Heart left ventricle (tissue), 13 donors: Measurements from ENCODE around the gene MLST8.

ENCODE experiments used
- POLR2A ChIP-seq, 2 donors: fragments of 450-650 bp; IDR thresholded peaks; one replicate each; pipeline ENCODE4 v1.6.1; 2017; ENCODE audit warnings: antibody characterized with exemption in 2 of 2, mild to moderate bottlenecking in 2 of 2, moderate library complexity in 2 of 2
- TF ChIP-seq, protein P1 (sequence below), 12 donors: fragments of 200-600 bp; sonication (generic) in 4 of 12; IDR thresholded peaks; one replicate each; pipeline versions ENCODE4 v1.5.0 to v1.8.0; 2018 to 2022; ENCODE audit warnings: antibody characterized with exemption in 12 of 12, mild to moderate bottlenecking in 5 of 12
- donor health status: ischemic (EF 13 %, LVEDD 7.1; RV severe dilation, severe dysfunction).
- donor health status: DM: no; HTN: yes; CAD: no.
- donor health status: DM: no; HTN: no; CAD: no.
- donor health status: ischemic (EF 25% LVEDD 6.9; RV normal size, moderate dysfunction).
- donor health status: ischemic (EF 25% LVEDD 5.7; RV mildly dilated, moderate dysfunction).
- donor health status: ischemic (EF 35%, LVEDD 5.7; RV mildly dilated, moderate dysfunction).
- donor health status: nonischemic (EF 11% LVEDD 7.7; RV severe dilation, severe dysfunction).
- donor health status: DM: yes; HTN: yes; CAD: no.
- donor health status: PGD.
- donor health status: ischemic (EF 29% LVEDD 5.4; RV normal size, mild dysfunction).
- donor health status: nonischemic (EF 23%, LVEDD 6.1; RV moderate dilation, normal function).

DNA sequence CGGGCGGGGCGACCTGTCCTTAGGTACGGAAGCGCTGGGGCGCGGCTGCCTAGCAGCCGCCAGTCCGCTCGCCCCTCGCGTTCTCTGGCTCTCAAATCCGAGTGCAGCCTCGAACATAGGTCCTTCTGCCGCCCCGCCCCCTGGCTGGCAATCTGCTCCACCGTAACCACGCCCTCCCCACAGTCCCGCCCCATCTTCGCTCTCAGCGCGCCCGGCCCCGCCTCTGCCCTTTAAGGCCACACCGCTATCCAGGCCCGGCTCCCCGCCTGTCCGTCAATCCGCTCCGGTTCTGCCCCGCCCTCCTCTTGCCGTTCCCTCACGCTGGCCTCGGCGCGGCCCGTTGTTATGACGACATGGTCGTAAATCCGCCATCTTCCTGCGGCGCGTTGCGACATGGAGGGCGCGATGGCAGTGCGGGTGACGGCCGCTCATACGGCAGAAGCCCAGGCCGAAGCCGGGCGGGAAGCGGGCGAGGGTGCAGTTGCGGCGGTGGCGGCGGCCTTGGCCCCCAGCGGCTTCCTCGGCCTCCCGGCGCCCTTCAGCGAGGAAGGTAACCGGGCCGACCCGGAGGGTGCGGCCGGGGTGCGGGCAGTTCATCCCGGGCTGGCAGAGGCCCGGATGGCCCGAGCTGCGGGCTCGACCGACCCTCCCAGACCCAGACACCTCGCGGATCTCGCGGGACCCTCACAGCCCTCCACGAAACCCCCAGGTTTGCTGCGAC is 18.1 kb downstream of the MLST8 start, which contains the start of gene E4F1:
- TF ChIP-seq, protein P1, sequence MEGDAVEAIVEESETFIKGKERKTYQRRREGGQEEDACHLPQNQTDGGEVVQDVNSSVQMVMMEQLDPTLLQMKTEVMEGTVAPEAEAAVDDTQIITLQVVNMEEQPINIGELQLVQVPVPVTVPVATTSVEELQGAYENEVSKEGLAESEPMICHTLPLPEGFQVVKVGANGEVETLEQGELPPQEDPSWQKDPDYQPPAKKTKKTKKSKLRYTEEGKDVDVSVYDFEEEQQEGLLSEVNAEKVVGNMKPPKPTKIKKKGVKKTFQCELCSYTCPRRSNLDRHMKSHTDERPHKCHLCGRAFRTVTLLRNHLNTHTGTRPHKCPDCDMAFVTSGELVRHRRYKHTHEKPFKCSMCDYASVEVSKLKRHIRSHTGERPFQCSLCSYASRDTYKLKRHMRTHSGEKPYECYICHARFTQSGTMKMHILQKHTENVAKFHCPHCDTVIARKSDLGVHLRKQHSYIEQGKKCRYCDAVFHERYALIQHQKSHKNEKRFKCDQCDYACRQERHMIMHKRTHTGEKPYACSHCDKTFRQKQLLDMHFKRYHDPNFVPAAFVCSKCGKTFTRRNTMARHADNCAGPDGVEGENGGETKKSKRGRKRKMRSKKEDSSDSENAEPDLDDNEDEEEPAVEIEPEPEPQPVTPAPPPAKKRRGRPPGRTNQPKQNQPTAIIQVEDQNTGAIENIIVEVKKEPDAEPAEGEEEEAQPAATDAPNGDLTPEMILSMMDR (IDR thresholded peaks at IDR 0.05): peak in 5 of 12 donors; percentile 7 to 39 (median 16)
- TF ChIP-seq POLR2A (IDR thresholded peaks at IDR 0.05): peak; percentile 39 to 96
